PC-9 (cell line): Measurements from ENCODE around the gene LRRFIP1.

ENCODE experiments used
- CTCF ChIP-seq: fragments of 200-600 bp; sonication (generic); conservative IDR thresholded peaks from 2 replicates; pipeline ENCODE4 v1.6.1; 2017; ENCODE audit warnings: mixed run types, antibody characterized with exemption, mild to moderate bottlenecking, moderate library complexity
- EZH2 ChIP-seq: fragments of 200-600 bp; sonication (generic); IDR thresholded peaks from 2 replicates; pipeline ENCODE4 v1.8.0; 2017; ENCODE audit warnings: antibody characterized with exemption, low read depth

GRCh38 chr2:237819231-237819630 is 191.8 kb downstream of the LRRFIP1 start:
- no peak for TF ChIP-seq CTCF
- TF ChIP-seq EZH2: no peak
